ENCODE results near the gene GDPD5. TPM values are rescaled to one million over a fixed set of nuclear protein-coding genes. Genes with fewer than 3 reads are reported as not detected.
A peak's percentile ranks its signal among the peaks of the same experiment; 100 is the strongest.

The GDPD5 gene
- total RNA-seq, 1 donor from 2014 or later: 4.4 TPM

- no peak for TF ChIP-seq CTCF (IDR thresholded peaks at IDR 0.05; ENCODE audit: borderline replicate concordance)
- Histone ChIP-seq H3K27ac (replicated peaks) (no peak overlapping the region), H3K4me1 (peaks cover 29% of the 10 kb centered on the region), H3K4me3 (no peak overlapping the region), H3K27me3 (ENCODE audit: low read depth) (no peaks in the 10 kb centered on the region), H3K9me3 (replicated peaks) (no peaks in the 10 kb centered on the region), H3K36me3 (no peaks in the 10 kb centered on the region)
- intact Hi-C loops (cut with micrococcal nuclease): no loop called here
- no peak for DNase-seq
These were observed 2.4 kb upstream of the GDPD5 start for GRCh38 chr11:75527938-75528735.

GRCh38 chr11:75527130-75527529, 1.4 kb upstream of the GDPD5 start:
- H3K9me3 ChIP-seq (replicated peaks): no peaks in the 10 kb centered on the region
- no peak for DNase-seq
- no peak overlapping the region for H3K27ac ChIP-seq (replicated peaks)
- intact Hi-C loops (cut with micrococcal nuclease): no loop called here
- H3K36me3 ChIP-seq: no peaks in the 10 kb centered on the region
- H3K27me3 ChIP-seq (ENCODE audit: low read depth): no peaks in the 10 kb centered on the region
- H3K4me3 ChIP-seq: no peak overlapping the region
- peaks cover 35% of the 10 kb centered on the region for H3K4me1 ChIP-seq
- TF ChIP-seq CTCF (IDR thresholded peaks at IDR 0.05; ENCODE audit: borderline replicate concordance): no peak

GRCh38 chr11:75526192-75526541, 426 bp upstream of the GDPD5 start:
- Histone ChIP-seq H3K4me1 (peaks cover 35% of the 10 kb centered on the region), H3K9me3 (replicated peaks) (no peaks in the 10 kb centered on the region), H3K4me3 (peak overlapping the region; percentile 78), H3K27ac (replicated peaks) (no peak overlapping the region), H3K27me3 (ENCODE audit: low read depth) (no peaks in the 10 kb centered on the region), H3K36me3 (no peaks in the 10 kb centered on the region)
- intact Hi-C loops (cut with micrococcal nuclease): no loop called here
- no peak for DNase-seq
- TF ChIP-seq CTCF (IDR thresholded peaks at IDR 0.05; ENCODE audit: borderline replicate concordance): no peak

- H3K4me1 ChIP-seq: peaks cover 35% of the 10 kb centered on the region
- no peak for TF ChIP-seq CTCF (IDR thresholded peaks at IDR 0.05; ENCODE audit: borderline replicate concordance)
- intact Hi-C loops (cut with micrococcal nuclease): no loop called here
- no peaks in the 10 kb centered on the region for H3K9me3 ChIP-seq (replicated peaks)
- no peak for DNase-seq
- no peak overlapping the region for H3K27ac ChIP-seq (replicated peaks)
- no peaks in the 10 kb centered on the region for H3K36me3 ChIP-seq
- H3K4me3 ChIP-seq: peak overlapping the region; percentile 78
- H3K27me3 ChIP-seq (ENCODE audit: low read depth): no peaks in the 10 kb centered on the region
These were observed 892 bp downstream of the GDPD5 start for GRCh38 chr11:75524665-75525432.

GRCh38 chr11:75523811-75524664, 1.7 kb downstream of the GDPD5 start:
- no peak for DNase-seq
- H3K9me3 ChIP-seq (replicated peaks): no peaks in the 10 kb centered on the region
- H3K27me3 ChIP-seq (ENCODE audit: low read depth): no peaks in the 10 kb centered on the region
- TF ChIP-seq CTCF (IDR thresholded peaks at IDR 0.05; ENCODE audit: borderline replicate concordance): no peak
- peak overlapping the region; percentile 78 for H3K4me3 ChIP-seq
- intact Hi-C loops (cut with micrococcal nuclease): no loop called here
- no peaks in the 10 kb centered on the region for H3K36me3 ChIP-seq
- H3K4me1 ChIP-seq: peaks cover 35% of the 10 kb centered on the region
- no peak overlapping the region for H3K27ac ChIP-seq (replicated peaks)
